Transverse colon (tissue), 3 donors: ENCODE measurements around the gene FRMPD4.

Experiments
- CTCF ChIP-seq, 5 experiments: fragments of 200-600 bp in 3 of 5; fragments of 450-650 bp in 2 of 5; sonication (generic) in 3 of 5; IDR thresholded peaks; 1 replicate in 2 of 5; 2 replicates in 3 of 5; pipeline ENCODE4 v1.5.1; 2016 to 2017; ENCODE audit warnings: antibody characterized with exemption in 5 of 5, inconsistent platforms in 3 of 5, mild to moderate bottlenecking in 2 of 5, moderate library complexity in 1 of 5
- POLR2A ChIP-seq: fragments of 450-650 bp; IDR thresholded peaks from one replicate; pipeline ENCODE4 v1.6.1; 2016; ENCODE audit warnings: antibody characterized with exemption, mild to moderate bottlenecking, moderate library complexity

GRCh38 chrX:12197030-12197429 lies 58.8 kb downstream of the FRMPD4 start:
- TF ChIP-seq POLR2A (no peak), CTCF (IDR thresholded peaks at IDR 0.05) (no peak)
